SK-N-SH (cell line): ENCODE measurements around the gene WNT6. TPM values are rescaled to one million over a fixed set of nuclear protein-coding genes. Genes with fewer than 3 reads are reported as not detected.

Experiments used
- CTCF ChIA-PET: fragments of 300-600, 350-600 bp; formaldehyde crosslinking; extraction: SDS; loops from one replicate; lab custom pipeline; 2021; lab: Yijun Ruan, JAX
- POLR2A ChIA-PET: fragments of 350-600 bp; sonication (Branson Sonifier 250); formaldehyde crosslinking; extraction: SDS; loops from one replicate; lab custom pipeline; 2020; ENCODE audit warnings: antibody characterized with exemption, inconsistent platforms; lab: Yijun Ruan, JAX
- DNase-seq: peaks from one replicate; pipeline ENCODE4 v3.0.0; 2012
- H2AFZ ChIP-seq: fragments of 200-600 bp; sonication (generic); 2 replicates; pipeline ENCODE4 v1.8.1; 2016; ENCODE audit warnings: antibody characterized with exemption, mild to moderate bottlenecking, low read depth
- H3F3A ChIP-seq: fragments of 200-600 bp; sonication (generic); replicated peaks from 2 replicates; pipeline ENCODE3; 2016; ENCODE audit warnings: antibody characterized with exemption, mild to moderate bottlenecking; ENCODE audit not compliant: insufficient read depth
- H3K27ac ChIP-seq, 2 experiments: fragments of 200-500 bp in 1 of 2; fragments of 200-600 bp in 1 of 2; sonication (Bioruptor generic) in 1 of 2; sonication (generic), shearing (Covaris generic) in 1 of 2; 2 replicates each; pipeline versions ENCODE4 v1.5.1 to v1.6.1; 2014 to 2016; ENCODE audit warnings: low read depth in 2 of 2, inconsistent platforms in 1 of 2, low read length in 1 of 2, mild to moderate bottlenecking in 1 of 2, mixed read lengths in 1 of 2
- H3K27me3 ChIP-seq: fragments of 200-600 bp; sonication (generic), shearing (Covaris generic); 2 replicates; pipeline ENCODE4 v1.6.1; 2016; ENCODE audit warnings: mixed run types; ENCODE audit not compliant: insufficient read depth
- H3K36me3 ChIP-seq, 2 experiments: fragments of 200-500 bp in 1 of 2; fragments of 200-600 bp in 1 of 2; sonication (Bioruptor generic) in 1 of 2; sonication (generic) in 1 of 2; replicated peaks in 1 of 2; 2 replicates each; pipeline versions ENCODE3 to v1.5.1; 2014 to 2016; ENCODE audit warnings: low read length in 1 of 2, mild to moderate bottlenecking in 1 of 2; ENCODE audit not compliant: insufficient read depth in 2 of 2, control insufficient read depth in 1 of 2
- H3K4me1 ChIP-seq, 2 experiments: fragments of 200-500 bp in 1 of 2; fragments of 200-600 bp in 1 of 2; sonication (Bioruptor generic) in 1 of 2; sonication (generic), shearing (Covaris generic) in 1 of 2; 2 replicates each; pipeline versions ENCODE4 v1.5.1 to v1.6.1; 2014 to 2016; ENCODE audit warnings: low read depth in 1 of 2, low read length in 1 of 2, mixed run types in 1 of 2; ENCODE audit not compliant: insufficient read depth in 2 of 2, control insufficient read depth in 1 of 2
- H3K4me2 ChIP-seq: fragments of 200-600 bp; sonication (generic), shearing (Covaris generic); 2 replicates; pipeline ENCODE4 v1.6.1; 2017; ENCODE audit warnings: mixed run types
- H3K4me3 ChIP-seq, 2 experiments: fragments of 200-500 bp in 1 of 2; fragments of 200-600 bp in 1 of 2; sonication (Bioruptor generic) in 1 of 2; sonication (generic), shearing (Covaris generic) in 1 of 2; 2 replicates each; pipeline versions ENCODE4 v1.5.1 to v1.8.1; 2014 to 2016; ENCODE audit warnings: low read depth in 2 of 2, inconsistent platforms in 1 of 2, low read length in 1 of 2, mild to moderate bottlenecking in 1 of 2, mixed read lengths in 1 of 2, moderate library complexity in 1 of 2
- H3K79me2 ChIP-seq: fragments of 200-600 bp; sonication (generic); 2 replicates; pipeline ENCODE4 v1.8.1; 2017; ENCODE audit warnings: mild to moderate bottlenecking; ENCODE audit not compliant: insufficient read depth
- H3K9ac ChIP-seq: fragments of 200-600 bp; sonication (generic); 2 replicates; pipeline ENCODE4 v1.6.1; 2017; ENCODE audit warnings: mixed run types
- H3K9me2 ChIP-seq: fragments of 200-600 bp; sonication (generic); 2 replicates; pipeline ENCODE4 v1.6.1; 2017; ENCODE audit warnings: mixed run types
- H3K9me3 ChIP-seq: fragments of 200-600 bp; sonication (generic); 2 replicates; pipeline ENCODE4 v1.6.1; 2017; ENCODE audit warnings: mixed run types, mild to moderate bottlenecking, moderate library complexity
- H4K20me1 ChIP-seq: fragments of 200-600 bp; sonication (generic); 2 replicates; pipeline ENCODE4 v1.6.1; 2017; ENCODE audit warnings: mild to moderate bottlenecking, mixed run types; ENCODE audit not compliant: insufficient read depth
- CHD2 ChIP-seq: fragments of 150-350 bp; IDR thresholded peaks from 2 replicates; pipeline ENCODE4 v1.6.1; 2018; ENCODE audit warnings: low read length; ENCODE audit not compliant: partially characterized antibody
- EZH2phosphoT487 ChIP-seq: fragments of 200-600 bp; sonication (generic); IDR thresholded peaks from 2 replicates; pipeline ENCODE4 v1.6.1; 2017; ENCODE audit warnings: low read depth, mixed run types, mild to moderate bottlenecking, antibody characterized with exemption, moderate library complexity, borderline replicate concordance
- FOXJ3 ChIP-seq: sonication (generic); formaldehyde crosslinking; IDR thresholded peaks from 2 replicates; pipeline ENCODE4 v1.5.1; 2020; ENCODE audit warnings: mild to moderate bottlenecking, missing genetic modification reagents
- GABPA ChIP-seq: IDR thresholded peaks from 2 replicates; pipeline ENCODE4 v1.4.0; 2012; ENCODE audit warnings: low read depth, mild to moderate bottlenecking
- GATA2 ChIP-seq: sonication (generic); formaldehyde crosslinking; IDR thresholded peaks from 2 replicates; pipeline ENCODE4 v1.5.0; 2020; ENCODE audit warnings: mild to moderate bottlenecking, missing genetic modification reagents
- MAX ChIP-seq: IDR thresholded peaks from 2 replicates; pipeline ENCODE4 v1.4.0; 2012; ENCODE audit warnings: low read depth
- MXI1 ChIP-seq: IDR thresholded peaks from 2 replicates; pipeline ENCODE4 v1.6.1; 2012; ENCODE audit warnings: mild to moderate bottlenecking, low read depth, low read length, improper control_type of control experiment
- NRF1 ChIP-seq: IDR thresholded peaks from 2 replicates; pipeline ENCODE4 v1.6.1; 2012; ENCODE audit warnings: low read depth, mild to moderate bottlenecking, low read length
- PBX3 ChIP-seq: IDR thresholded peaks from 2 replicates; pipeline ENCODE4; 2012
- RAD21 ChIP-seq: IDR thresholded peaks from 2 replicates; pipeline ENCODE4 v1.6.1; 2012; ENCODE audit warnings: mild to moderate bottlenecking, low read length
- RCOR1 ChIP-seq: fragments of 150-350 bp; IDR thresholded peaks from 2 replicates; pipeline ENCODE4 v1.6.1; 2017; ENCODE audit warnings: antibody characterized with exemption, low read length
- REST ChIP-seq: IDR thresholded peaks from 2 replicates; pipeline ENCODE4 v1.6.1; 2012; ENCODE audit warnings: mild to moderate bottlenecking, low read depth, low read length, moderate library complexity
- SIN3A ChIP-seq: IDR thresholded peaks from 2 replicates; pipeline ENCODE4 v1.6.1; 2012; ENCODE audit warnings: low read depth, mild to moderate bottlenecking, low read length, moderate library complexity, borderline replicate concordance
- TEAD4 ChIP-seq: IDR thresholded peaks from 2 replicates; pipeline ENCODE4 v1.4.0; 2012; ENCODE audit warnings: mild to moderate bottlenecking, borderline replicate concordance; ENCODE audit not compliant: insufficient read depth
- YY1 ChIP-seq: IDR thresholded peaks from 2 replicates; pipeline ENCODE4 v1.4.0; 2012; ENCODE audit warnings: low read depth, mild to moderate bottlenecking
- WGBS: methylation state at CpG from one replicate; pipeline ENCODE4 v1.1.6; 2017; ENCODE audit warnings: low lambda C conversion rate; 5-methylcytosine and 5-hydroxymethylcytosine counted together
- polyA plus RNA-seq, 3 experiments: library from polyadenylated mRNA; depleted of rRNA; stranded (reverse); fragments of >200 nt; gene quantifications; 2 replicates each; pipeline ENCODE4 v1.2.3, GENCODE V29; 2012

The WNT6 gene
- polyA plus RNA-seq, 1 of the 3 experiments (the other 2 are of a cell fraction) = 0.08 TPM

GRCh38 chr2:218859988-218860831, 605 bp downstream of the WNT6 start:
- CTCF ChIA-PET = interaction anchor here (0.7 to 16.1 kb wide), 8 partner anchors 10 to 142 kb away, joined by 3 to 249 read pairs (median 5); partner anchors contain the start of gene WNT10A
- Histone ChIP-seq H3F3A (no peaks in the 10 kb centered on the region), H3K27ac (peak overlapping the region in 1 of 2 experiments; percentile 59; a peak in 1 of 4 replicates), H3K4me1 (peaks cover 7 to 74% of the 10 kb centered on the region in 2 experiments; a peak in 2 of 4 replicates), H3K9me3 (no peaks in the 10 kb centered on the region), H3K27me3 (peaks cover 46% of the 10 kb centered on the region), H4K20me1 (no peaks in the 10 kb centered on the region), H3K4me3 (peak overlapping the region; percentile 39 to 49; a peak in 3 of 4 replicates), H3K36me3 (no peaks in the 10 kb centered on the region), H2AFZ (0 out of 2 replicates have a peak overlapping the region, but pooled peaks have one; percentile 29), H3K79me2 (no peaks in the 10 kb centered on the region), H3K9me2 (no peaks in the 10 kb centered on the region), H3K4me2 (peak overlapping the region; percentile 74), H3K9ac (no peak overlapping the region)
- POLR2A ChIA-PET = interaction anchor here (0.7 to 2.4 kb wide), 6 partner anchors 14 to 252 kb away, joined by 3 to 8 read pairs (median 4); partner anchors contain the start of gene PLCD4
- TF ChIP-seq TEAD4 (no peak), FOXJ3 (CRISPR knock-in tag) (no peak), RCOR1 (no peak), RAD21 (no peak), CHD2 (no peak)
- DNase-seq = no peak
- 14% methylated on average over 17 of the region's 47 CpGs for WGBS

- TF ChIP-seq CHD2 = peak; percentile 10
- TF ChIP-seq REST = no peak
- no peak for TF ChIP-seq GABPA
- peak; percentile 33; the same call in 1 of the 2 replicates for TF ChIP-seq GATA2
- no peak for TF ChIP-seq NRF1
- TF ChIP-seq YY1 = no peak
- TF ChIP-seq PBX3 = no peak
- TF ChIP-seq MAX = no peak
- TF ChIP-seq SIN3A = no peak
- TF ChIP-seq MXI1 = no peak
- TF ChIP-seq EZH2phosphoT487 = no peak
- no peaks in the 10 kb centered on the region for H3K79me2 ChIP-seq
- H3K9me3 ChIP-seq = no peaks in the 10 kb centered on the region
- H3K4me2 ChIP-seq = peak overlapping the region; percentile 74; the same call in 1 of the 2 replicates
- 30% methylated on average over 17 of the region's 21 CpGs for WGBS
- ChIA-PET CTCF (interaction anchor here (0.9 to 16.1 kb wide), 5 partner anchors 16 to 141 kb away, joined by 4 to 249 read pairs (median 5); partner anchors contain the start of gene WNT10A), POLR2A (interaction anchor here (0.7 to 2.4 kb wide), 6 partner anchors 13 to 253 kb away, joined by 3 to 8 read pairs (median 4); partner anchors contain the start of gene PLCD4)
- no peak overlapping the region for H3K9ac ChIP-seq
- H3K9me2 ChIP-seq = no peaks in the 10 kb centered on the region
- H3F3A ChIP-seq = no peaks in the 10 kb centered on the region
- peaks cover 46% of the 10 kb centered on the region for H3K27me3 ChIP-seq
- H3K27ac ChIP-seq = peak overlapping the region in 1 of 2 experiments; percentile 16; a peak in 1 of 4 replicates
- H3K4me3 ChIP-seq = peak overlapping the region in 1 of 2 experiments; percentile 49; a peak in 2 of 4 replicates
- no peaks in the 10 kb centered on the region for H4K20me1 ChIP-seq
- DNase-seq = peak; percentile 92
- H2AFZ ChIP-seq = no peak overlapping the region
- no peaks in the 10 kb centered on the region for H3K36me3 ChIP-seq
- H3K4me1 ChIP-seq = peaks cover 7 to 71% of the 10 kb centered on the region in 2 experiments; a peak in 2 of 4 replicates
Observed at GRCh38 chr2:218860950-218861381, 1.4 kb downstream of the WNT6 start.
